GM21825 (cell line): ENCODE measurements around the gene ARHGAP26.
"Not testable (repeated sequence)": the region's sequence is repeated elsewhere in the genome, so short reads cannot be mapped to it uniquely, and the experiment has no call there.

ENCODE experiments used
- ATAC-seq: cut with Tn5 transposase; IDR thresholded peaks from one replicate; pipeline ENCODE4 v1.9.1; 2021; ENCODE audit warnings: mild to moderate bottlenecking, moderate library complexity; ENCODE audit not compliant: unreplicated experiment

Gene ARHGAP26

DNA sequence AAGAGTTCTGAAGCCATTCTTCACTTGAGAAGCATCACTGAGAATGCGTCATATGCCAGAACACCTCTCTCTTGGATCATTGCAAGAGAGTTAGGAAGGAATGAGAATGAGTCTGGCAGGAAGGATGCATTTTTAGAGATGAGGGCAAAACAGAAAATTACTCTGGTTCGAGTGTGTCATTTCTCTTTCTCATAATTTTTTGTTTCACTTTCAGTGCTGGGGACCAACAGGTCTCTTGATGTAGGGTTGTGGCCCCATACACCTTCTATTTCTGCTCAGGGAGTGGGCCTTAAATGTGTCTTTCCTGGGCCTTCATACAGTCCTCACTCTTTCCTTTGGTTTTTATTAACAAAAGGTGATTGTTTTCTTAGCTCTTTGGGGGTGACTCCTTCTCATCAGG lies 330.9 kb downstream of the ARHGAP26 start:
- peak; percentile 86 for ATAC-seq

GRCh38 chr5:143101725-143102386 lies 331.7 kb downstream of the ARHGAP26 start:
- no peak for ATAC-seq

DNA sequence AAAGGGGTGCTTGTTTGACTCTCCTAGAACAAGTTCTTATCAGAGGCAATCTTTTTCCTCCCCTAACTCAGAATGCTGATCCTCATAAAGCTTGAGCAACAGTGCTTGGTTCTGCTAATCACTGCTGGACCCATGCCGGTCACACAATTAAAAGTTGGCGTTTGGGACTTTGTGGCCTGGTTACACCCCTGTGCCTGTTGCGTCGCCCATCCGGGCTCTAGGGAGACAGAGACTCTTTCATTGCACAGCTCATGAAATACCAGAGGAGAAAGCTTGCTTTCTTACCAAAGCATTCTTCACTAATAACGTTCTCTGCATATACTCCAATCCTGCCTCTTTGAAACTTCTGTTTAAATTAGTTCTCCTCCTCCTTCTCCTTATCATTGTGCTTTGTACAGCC lies 332.2 kb downstream of the ARHGAP26 start:
- ATAC-seq: no peak

GRCh38 chr5:143105216-143105905 lies 335.2 kb downstream of the ARHGAP26 start:
- no peak for ATAC-seq

GRCh38 chr5:143106174-143106573 lies 336.0 kb downstream of the ARHGAP26 start:
- no peak for ATAC-seq

GRCh38 chr5:143108498-143109128 lies 338.4 kb downstream of the ARHGAP26 start:
- no peak for ATAC-seq

DNA sequence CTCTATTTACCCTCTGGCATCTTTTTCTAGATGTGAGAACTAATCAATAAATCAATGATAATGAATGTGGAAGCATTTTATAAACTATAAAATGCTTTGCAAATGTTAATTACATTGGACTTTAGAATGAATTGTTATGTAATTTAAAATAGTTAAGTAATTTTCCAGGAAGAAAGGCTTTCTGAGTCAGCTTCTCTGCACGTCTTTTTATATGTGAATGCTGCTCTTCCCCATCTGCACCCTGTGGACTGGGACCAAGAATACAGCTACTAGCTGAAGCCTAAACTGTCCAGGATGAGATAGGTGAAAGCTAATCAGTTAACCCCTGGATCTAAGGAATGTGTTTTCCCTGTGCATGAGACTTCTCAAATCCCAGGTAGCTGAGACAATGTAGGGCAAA lies 340.4 kb downstream of the ARHGAP26 start:
- no peak for ATAC-seq

DNA sequence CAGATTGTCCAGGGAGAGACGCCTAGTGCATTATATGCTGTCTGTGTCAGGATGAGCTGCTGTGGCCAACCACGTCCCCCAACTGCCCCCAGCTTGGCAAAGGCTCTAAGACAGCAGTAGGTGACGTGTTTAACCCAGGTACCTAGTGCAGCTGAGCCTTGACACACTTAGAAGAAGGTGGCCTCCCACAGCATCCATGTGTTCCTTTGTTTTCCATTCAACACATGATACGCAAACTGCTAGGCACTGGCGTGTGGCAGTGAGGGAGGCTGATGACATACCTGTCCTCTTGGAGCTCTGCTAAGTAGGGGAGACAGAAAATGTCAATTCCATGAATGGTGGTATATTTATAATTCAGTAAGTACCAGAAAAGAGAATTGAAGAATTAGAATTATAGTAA lies 341.6 kb downstream of the ARHGAP26 start:
- no peak for ATAC-seq

DNA sequence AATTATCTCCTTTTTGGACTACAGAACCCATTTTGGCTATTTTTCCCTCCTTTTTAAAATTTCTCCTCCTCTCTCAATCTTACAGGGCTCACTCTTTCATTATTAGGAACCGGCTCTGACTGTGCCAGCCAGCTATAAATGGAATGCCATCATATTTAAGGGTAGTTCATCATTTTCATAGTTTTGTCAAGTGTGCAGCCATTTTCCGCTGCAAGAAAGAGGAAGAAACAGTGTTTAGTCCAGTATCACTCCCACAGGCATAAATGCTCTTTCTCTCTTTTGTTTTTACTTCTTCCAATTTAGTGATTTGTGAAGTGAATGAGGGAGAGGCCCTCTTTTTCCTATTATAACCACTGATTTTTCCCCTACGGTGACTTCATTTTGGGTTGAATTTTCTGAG lies 343.3 kb downstream of the ARHGAP26 start:
- ATAC-seq: no peak

DNA sequence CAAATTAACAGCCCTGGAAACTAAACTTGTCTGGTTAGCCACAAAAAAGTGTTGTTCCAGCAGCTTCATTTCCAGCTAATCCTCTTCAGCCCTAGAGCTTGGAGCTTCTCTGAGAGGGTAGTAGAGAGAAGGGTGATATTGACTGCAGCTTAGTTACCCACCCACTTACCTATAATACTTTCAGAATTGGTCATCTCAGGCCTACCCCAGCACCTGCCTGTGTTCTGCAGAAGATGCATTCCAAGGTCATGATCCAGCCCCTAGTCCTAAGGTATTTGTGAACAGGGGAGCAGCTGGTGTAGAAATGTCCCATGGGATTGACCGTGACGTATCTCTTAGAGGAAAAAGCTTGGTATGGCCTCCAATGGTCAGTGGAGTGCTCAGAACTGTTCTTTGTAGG lies 344.3 kb downstream of the ARHGAP26 start:
- ATAC-seq: no peak

GRCh38 chr5:143115381-143115780 lies 345.2 kb downstream of the ARHGAP26 start:
- ATAC-seq: no peak

DNA sequence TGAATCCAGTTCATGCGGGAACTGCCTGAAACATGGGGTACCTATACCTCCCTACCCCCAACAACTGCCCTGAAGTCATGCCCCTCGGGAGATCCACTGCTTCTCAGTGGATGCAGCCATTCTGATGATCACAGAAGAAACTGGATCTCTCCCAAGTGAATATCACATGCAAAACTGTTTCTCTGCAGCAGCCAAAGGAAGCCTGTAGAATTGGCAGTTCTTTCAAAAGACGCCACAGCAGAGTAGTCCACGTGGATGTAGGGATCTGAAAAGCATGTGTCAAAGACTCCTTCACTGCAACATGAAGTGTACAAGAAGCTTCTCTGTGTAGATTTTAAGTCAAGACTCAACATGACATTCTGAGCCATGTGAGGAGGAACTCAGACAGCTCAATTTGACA lies 346.6 kb downstream of the ARHGAP26 start:
- no peak for ATAC-seq

GRCh38 chr5:143117821-143118220 lies 347.6 kb downstream of the ARHGAP26 start:
- ATAC-seq: no peak

- no peak for ATAC-seq
These were observed 348.0 kb downstream of the ARHGAP26 start for GRCh38 chr5:143118222-143118621.

- ATAC-seq: not testable (repeated sequence)
These were observed 348.6 kb downstream of the ARHGAP26 start for GRCh38 chr5:143118818-143119217.

DNA sequence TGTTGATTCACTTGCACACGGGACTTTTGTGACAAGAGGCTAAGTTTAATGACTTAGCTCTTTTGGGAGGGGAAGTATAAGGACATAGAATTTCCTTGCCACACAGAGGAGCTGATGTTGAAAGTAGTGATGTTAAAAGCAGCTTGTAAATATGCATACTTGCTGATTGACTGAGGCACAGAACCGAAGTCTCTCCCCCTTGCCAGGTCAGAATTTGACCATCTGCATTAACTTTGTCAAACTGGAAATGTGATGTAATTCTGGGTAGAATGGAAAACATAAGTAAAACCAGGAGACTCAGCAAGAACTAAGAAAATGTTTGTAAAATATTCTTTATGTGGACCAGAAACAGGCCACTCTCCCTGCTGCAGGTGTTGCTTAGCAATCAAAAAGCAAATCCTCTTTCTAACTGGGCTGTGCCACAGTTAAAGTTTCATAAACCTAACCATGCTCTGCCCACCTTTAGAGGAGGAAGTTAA lies 349.2 kb downstream of the ARHGAP26 start:
- peak; percentile 59 for ATAC-seq

- no peak for ATAC-seq
These were observed 349.7 kb downstream of the ARHGAP26 start for GRCh38 chr5:143119881-143120341.

- no peak for ATAC-seq
These were observed 350.4 kb downstream of the ARHGAP26 start for GRCh38 chr5:143120460-143121134.

- ATAC-seq: no peak
These were observed 350.9 kb downstream of the ARHGAP26 start for GRCh38 chr5:143121135-143121475.

GRCh38 chr5:143124593-143124992 lies 354.4 kb downstream of the ARHGAP26 start:
- ATAC-seq: no peak
